GM18519 (cell line): ENCODE results near the gene LRCH1.
A peak's percentile ranks its signal among the peaks of the same experiment; 100 is the strongest.
"Not testable (repeated sequence)": the region's sequence is repeated elsewhere in the genome, so short reads cannot be mapped to it uniquely, and the experiment has no call there.

Source experiments
- ATAC-seq: cut with Tn5 transposase; IDR thresholded peaks from one replicate; pipeline ENCODE4 v1.9.1; 2021; ENCODE audit warnings: mild to moderate bottlenecking, moderate library complexity; ENCODE audit not compliant: unreplicated experiment, low FRiP score

Gene LRCH1

DNA sequence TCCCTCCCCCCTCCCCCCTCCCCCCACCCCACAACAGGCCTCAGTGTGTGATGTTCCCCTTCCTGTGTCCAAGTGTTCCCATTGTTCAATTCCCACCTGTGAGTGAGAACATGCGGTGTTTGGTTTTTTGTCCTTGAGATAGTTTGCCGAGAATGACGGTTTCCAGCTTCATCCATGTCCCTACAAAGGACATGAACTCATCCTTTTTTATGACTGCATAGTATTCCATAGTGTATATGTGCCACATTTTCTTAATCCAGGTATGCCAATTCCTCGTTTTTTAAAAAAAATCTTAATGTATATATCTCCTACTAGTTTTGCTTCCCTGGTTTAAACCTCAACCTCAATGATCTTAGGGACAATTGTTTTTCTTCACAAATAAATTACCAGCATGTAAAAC, 217.0 kb downstream of the LRCH1 start:
- ATAC-seq = not testable (repeated sequence)

DNA sequence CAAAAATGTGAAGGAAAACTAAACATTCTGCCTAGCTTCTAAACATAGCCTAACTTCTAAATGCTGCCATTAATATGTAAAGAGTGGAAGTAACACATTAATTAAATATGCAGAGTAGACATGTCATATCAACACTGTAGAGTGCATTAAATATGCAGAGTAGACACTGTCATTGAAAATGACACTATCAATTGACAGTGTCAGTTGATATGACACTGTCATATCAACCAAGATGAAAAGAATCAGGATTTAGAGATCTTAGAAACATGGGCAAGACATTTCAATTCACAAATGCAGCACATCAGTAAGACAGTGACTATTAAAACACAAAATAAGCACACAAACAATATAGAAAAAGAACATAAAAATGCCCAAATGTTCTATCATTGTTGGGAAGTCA, 218.7 kb downstream of the LRCH1 start:
- no peak for ATAC-seq

DNA sequence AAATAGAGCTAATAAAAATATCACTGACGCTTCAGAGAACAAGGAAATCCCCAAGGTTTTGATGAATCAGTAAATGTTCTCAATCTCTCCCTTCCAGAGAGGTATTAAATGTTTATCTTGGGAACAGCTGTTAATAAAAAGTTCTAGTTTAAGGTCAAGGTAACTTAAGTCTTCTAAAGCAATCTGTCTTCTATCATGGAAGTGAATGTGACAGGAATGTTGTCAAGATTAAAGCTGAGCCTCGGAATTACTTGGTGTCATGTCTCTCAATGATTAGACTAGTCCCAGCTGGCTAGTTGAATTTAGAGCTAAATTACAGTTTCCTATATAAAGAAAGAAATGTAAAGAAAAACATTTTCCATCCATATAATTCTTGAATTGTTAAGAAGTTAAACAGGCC, 220.6 kb downstream of the LRCH1 start:
- ATAC-seq = no peak

DNA sequence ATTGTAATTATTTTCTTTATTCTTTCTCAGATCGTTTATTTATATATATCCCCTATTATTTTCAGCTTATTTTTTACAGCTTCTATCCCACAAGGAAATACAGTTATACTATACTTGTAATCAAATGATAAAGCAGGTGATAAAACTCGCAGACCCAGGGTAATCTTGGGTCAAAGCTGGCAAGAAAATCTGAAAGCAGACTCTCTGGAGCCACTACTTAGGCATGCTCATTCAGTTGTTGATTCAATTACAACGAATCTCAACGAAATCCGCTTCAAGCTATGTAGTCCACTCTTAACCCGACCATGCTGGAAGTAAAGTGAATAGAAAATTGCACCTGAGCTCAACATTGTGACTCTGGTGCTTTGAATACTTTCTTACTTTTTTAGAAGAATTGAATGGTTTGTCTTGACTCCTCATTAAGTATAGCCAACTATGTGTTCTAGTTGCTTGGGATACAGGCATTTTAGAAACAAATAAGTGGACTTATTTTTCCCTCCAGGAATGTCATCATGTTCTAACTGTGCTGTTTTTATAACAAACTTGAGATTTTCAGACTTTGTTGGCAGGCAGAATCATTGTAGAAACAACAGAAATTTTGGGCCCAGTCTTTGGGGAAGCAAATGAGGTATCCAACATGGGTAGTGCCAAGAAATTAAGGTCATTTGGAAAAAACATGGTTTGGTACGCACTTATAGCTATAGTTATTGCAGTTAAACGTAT, 222.6 kb downstream of the LRCH1 start:
- no peak for ATAC-seq

DNA sequence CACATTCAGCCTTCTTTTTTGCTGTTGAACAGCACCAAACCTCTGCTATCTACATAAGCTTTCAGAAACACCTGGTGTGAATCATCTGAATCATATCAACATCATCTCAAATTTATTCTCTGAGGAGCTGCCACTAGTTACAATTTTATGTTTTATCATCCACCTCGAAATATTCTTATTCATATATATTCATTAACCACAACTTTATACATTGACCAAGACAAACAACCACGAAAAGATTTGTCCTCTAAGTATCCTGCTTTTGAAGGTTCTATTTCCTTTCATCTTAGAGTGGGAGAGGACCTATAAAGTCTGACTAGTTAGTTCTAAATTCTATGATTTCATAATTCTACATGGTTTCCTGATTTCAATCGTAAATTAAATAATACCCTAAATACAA, 225.1 kb downstream of the LRCH1 start:
- no peak for ATAC-seq

DNA sequence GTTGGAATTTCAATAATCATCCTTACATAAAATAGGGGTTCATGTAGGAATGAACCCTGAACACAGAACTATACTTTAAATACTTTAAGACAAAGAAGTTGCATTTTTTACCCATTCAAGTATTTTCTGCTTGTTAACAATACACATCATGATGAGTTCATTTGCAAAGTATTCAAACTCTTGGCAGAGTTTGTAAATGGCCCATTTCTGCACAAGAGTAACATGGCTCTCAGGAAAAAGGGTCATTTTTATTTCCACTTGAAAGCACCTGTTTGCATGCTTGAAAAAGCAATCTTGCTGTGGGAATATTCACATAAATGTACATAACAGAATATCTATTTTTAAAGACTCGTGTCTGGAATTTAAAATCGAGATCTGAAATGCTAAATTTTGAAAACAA, 225.9 kb downstream of the LRCH1 start:
- no peak for ATAC-seq

DNA sequence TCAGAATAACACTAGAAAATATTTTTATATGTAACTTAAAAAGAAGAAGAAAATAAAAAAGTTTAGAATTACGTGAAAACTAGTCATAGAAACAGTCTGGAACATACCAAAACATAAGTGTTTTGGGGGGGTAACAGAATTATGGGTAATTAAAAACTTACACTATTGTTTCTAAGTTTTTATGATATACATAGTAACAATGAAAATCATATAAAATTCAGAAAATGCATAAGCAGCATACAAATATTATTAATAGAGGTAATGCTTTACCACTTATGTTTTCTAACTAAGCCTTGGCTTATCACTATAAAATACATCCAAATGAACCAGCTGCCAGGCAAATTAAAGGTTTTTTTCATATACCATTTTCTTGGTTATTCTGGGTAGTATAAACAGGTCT, 229.1 kb downstream of the LRCH1 start:
- no peak for ATAC-seq

DNA sequence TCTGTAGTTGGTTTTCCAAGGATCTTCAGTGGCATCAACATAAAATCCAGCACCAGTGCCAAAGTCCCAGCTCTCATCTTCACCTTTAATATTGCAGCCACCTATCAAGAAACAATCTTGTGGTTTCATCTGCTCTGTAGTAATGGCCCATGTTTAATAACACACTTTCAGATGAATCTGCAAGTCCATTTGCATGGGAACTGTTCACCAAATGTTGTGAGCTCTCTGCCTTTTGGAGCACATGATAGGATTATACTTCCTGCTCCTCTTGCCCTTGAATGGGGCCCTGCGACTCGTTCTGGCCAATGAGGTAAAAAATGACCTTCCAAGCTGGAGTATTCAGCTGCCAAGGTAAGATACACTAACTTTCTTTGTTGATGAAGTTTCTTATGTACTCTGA, 229.7 kb downstream of the LRCH1 start:
- no peak for ATAC-seq

DNA sequence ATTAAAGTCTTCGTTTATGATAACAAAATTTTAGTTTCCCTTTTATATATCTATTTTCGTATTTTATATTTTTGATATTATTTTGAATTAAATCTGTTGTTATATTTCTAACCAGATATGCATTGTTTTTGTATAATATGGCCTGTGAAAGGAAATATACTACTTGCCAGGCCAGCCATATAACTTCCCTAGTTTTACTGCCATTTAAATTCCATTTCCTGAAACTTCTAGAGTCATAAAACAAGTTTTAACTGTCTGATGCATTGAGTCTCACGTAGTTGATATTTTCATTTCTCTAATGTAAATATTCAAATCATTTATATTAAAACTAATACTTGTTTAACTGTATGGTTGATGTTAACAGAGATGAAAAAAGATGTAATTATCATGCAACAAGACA, 230.5 kb downstream of the LRCH1 start:
- ATAC-seq = no peak

DNA sequence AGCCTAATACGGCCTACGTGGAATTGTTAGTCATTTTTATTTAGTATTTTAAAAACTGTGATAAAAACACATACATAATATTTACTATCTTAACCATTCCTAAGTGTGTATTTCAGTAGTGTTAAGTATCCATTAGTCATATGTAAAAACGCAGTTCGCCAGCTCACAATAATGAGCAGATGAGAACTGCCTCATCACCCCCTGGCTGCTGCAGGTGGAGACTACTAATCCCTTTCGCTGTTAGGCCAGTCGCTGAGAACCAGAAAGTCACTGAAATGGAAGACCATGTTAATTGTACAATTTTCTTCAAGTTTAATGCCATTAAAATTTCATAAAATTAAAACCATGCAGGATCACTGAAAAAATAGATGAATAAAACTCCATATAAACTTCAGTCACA, 242.4 kb downstream of the LRCH1 start:
- no peak for ATAC-seq

DNA sequence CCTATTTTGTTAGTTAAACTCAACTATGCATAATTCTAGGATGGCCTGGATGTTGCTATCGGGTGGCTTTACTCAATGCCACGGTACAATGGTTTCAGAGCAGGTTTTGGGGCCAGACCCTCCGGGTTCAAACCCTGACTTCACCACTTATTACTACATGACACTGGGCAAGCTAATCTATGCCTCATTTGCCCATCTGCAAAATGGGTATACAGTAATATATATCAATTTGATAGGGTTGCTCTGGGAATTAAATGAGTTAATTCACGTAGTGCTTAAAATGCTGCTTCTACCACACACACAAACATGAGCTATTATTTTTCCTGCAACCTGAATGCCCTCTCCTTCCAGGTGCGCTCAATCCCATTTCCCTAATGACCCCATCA, 243.2 kb downstream of the LRCH1 start:
- no peak for ATAC-seq

DNA sequence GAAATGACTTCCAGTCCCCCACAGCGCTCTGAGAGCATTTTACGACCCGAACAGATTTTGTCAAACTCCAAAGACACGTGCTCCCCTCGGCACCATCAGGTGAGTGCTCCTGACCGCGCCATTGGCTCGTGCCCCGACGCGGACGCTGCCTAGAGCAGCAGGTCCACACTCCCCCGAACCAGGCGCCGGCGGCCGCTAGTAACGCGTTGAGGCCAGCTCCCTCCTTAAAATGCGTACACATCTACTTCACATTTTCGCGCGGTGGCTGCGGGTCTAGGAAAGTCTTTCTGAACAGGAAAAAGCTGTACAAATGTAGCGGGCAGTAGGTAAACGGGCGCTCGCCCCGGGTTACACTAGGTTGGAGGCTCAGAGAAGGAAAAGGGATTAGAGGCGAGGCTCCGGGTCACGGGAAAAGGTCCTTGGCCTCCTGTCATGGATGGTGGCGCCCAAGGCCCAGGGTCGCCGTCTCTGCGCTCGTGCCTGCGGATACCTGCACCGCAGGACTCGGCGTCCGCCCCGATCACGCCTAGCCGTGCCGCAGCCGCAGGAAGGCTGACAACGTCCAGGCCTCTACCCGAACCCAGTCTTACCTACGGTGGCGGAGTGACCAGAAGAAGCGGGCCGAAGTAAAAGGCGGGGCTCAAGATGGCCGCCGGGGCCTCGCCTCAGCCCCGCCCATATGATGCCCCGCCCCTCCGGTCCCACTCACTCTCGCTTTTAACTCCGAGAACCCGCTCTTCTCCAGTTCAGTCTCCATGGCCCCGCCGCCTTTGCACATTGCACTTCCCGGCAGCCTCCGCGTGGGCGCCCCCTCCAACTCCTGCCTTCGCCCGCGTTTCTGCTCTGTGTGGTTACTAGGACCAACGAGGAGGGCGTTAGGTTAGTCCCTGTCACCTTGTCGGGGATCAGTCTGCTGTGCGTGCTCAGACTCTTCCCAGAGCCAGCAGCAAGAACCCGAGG, 243.8 kb downstream of the LRCH1 start, which contains the start of gene ESD:
ESD (minus strand) TSS at position 647 of the 960 bp plus-strand sequence. CDS start 5,748 bp downstream, outside the sequence.
- peak; percentile 77 for ATAC-seq

DNA sequence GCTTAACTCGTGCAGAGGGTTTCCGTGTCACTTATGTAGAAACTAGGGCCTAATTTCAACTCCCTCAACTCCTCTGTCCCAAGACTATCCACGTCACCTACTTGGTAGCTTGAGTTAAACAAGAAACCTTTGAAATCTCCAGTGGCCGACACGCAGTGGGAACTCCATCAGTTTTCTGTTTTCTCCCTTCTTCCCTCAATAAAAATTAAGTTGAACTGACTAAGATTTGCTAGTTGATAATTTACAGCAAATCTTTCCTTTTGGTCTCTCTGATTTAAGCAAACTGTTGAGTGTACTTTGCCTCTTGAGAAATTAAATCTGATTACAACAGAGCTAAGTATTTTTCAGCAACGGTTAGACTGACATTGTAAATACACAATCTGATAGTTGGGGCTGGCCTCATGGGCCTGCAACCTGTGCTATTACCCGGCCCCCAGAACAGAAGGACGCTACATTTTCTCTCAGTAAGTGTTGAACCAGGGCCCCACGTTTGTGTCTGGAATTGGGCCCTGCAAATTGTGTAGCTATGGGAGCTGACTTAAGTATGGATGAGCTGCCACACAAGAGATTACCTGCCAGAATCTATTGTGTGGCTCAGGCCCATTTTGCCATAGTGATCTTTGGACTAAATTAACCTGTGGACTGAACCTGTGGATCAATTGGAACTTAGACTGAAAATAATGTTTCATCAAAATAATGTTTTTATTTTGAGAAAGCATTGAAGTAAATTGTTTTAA, 244.7 kb downstream of the LRCH1 start:
- ATAC-seq = no peak

DNA sequence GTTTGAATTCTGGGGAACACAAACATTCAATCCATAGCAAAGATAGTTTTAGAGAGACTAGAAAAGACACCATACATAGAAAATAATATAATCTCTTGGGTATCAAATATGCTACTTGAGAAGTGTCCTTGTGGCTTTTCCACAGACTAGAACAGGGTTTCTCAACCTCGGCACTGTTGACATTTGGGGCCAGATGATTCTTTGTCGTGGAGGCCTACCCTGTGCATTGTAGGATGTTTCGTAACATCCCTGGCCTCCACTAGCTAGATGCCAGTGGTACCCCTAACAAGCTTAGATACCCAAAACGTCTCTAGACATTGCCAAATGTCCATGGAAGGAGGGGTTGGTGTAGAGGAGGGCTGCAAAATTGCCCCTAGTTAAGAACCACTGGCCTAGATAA, 246.2 kb downstream of the LRCH1 start:
- ATAC-seq = no peak

DNA sequence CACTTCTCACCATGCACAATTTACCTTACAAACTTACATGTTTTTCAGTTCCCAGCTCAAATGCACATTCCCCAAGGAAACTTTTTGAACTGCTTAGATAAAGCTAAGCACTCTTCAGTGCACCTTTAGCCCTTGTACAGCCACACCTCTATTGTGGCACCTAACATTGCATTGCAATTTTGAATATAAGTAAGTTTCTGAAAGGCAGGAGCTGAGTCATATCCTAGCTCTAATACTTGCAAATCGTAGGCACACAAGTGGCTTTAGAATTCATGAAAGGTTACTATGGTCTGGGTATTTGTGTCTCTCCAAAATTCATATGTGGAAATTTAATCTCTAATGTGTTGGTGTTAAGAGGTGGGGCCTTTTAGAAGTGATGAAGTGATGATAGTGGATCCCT, 248.9 kb downstream of the LRCH1 start:
- no peak for ATAC-seq
